ENCODE data around the gene PRDM16.

The PRDM16 gene

DNA sequence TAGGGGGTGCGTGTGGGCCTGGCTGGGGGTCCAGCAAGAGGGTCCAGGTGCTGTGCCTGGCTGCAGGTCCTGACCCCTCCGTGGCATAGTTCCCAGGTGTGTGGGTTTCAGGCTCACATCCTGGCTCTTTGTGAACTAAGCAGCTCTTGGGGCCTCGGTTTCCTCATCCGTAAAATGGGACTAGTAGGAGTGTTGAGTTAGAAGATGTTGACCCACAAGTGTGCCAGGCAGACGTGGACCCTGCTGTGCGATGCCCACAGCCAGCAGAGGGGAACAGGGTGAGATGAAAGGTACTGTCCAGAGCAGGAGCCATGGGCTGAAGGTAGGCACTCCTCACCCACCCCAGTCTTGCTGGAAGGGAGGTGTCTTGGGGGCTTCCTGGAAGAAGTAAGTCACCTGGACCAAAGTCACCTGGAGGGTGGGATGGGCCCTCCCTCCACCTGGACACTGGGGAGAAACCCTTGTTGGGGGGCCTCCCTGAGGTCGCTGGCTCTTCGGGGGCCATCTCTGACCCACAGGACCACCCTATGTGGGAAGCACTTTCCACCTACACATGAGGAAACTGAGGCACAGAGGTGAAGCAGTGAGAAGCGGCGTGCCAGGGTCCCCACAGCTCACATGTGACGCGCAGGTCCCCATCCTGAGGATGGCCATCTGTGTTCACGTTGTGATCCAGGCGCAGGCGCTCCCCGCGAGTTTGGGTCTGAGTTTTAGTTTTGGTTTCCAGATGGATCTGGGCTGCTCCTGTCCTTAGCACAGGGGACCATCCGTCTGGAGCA lies 386.9 kb downstream of the PRDM16 start:
- in situ Hi-C loops (cut with HindIII; ENCODE audit: low sequenced_read_pairs), result no loop called here

- in situ Hi-C loops (cut with HindIII; ENCODE audit: low sequenced_read_pairs), result no loop called here
Observed at GRCh38 chr1:3456449-3456963, 387.5 kb downstream of the PRDM16 start.

DNA sequence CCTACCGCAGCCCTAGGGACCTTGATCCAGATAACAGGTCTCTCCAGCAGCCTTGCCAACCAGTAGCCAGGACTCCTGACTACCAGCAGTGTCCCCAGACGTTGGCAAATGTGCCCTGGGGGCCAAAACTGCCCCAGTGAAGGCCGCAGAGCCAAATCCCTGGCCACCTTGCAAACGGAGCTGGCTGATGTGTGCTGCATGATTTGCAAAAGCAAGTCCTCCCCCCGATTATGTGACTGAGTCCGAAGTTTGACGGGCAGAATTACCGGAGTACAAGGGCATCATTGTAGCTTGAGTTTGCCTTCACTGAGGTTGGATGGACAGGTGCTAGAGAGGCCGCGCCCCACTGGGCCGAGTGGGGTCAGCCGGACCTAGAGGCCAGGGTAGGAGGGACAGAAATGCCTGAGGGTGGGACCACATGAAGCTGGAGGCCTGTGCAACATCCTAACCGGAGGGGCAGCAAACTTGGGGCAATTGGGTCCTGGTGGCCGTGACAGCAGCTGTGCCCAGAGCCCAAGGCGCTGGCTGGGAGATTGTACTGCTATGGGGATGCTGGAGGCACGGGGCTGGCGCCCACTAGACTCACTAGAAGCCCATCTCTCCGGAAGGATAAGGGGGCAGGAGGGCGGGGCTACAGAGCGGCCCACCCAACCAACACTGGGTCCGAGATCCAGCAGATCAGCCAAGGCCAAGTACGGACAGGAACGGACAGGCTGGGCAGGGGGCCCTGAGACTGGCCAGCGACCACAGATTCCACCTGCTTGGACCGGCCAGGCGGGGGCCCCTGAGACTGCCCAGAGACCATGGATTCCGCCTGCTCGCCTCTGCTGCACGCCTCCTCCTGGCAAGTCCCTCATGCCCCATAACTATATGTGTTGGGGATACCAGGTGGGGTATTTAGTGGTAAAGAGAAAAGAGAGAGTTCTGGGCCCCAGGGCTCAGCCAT lies 388.2 kb downstream of the PRDM16 start:
- in situ Hi-C loops (cut with HindIII; ENCODE audit: low sequenced_read_pairs), result no loop called here

DNA sequence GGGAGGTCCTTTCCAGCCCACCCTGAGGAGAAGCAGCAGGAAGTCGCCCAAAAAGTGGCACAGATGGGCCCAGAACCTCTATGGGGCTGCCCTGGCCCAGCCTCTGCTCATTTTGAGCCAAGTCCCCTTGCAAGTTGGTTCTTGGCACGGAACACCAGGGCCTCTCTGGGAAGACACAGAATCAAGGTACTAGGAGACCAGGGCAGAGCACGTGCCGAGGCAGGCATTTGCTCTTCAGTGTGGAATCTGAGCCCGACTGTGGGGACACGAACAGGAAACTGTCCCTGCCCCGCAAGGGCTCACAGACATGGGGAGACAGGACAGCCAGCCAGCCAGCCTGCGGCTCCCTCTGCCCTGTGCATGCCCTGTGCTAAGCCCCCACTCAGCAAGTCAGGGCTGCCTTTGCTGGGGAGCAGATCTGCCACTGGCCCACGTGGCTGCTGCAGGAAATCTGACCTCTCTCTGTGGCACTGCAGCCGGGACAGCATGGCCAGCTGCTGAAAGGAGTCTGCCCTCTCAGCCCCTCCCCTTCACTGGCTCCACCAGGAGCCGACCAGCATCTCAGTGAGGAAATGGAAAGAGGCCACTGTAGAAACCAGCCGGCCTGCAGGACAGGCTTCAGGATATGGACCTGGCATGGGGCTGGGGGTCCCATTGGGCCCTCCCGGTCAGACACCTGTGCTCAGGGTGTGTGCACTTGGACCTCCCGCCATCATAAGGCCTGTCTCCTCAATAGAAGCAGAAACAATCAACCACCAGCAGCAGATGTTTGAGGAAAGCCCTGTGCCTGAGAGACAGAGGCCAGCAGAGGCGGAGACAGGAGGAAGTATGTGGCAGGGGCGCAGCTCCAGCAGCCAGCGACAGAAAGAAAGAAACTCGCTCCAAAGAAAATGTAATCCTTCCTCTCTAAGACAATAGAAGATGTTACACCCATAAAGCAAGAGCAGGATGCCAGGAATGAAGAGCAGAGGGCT lies 389.2 kb downstream of the PRDM16 start:
- in situ Hi-C loops (cut with HindIII; ENCODE audit: low sequenced_read_pairs), result no loop called here

GRCh38 chr1:3459051-3459908 lies 390.3 kb downstream of the PRDM16 start:
- in situ Hi-C loops (cut with HindIII; ENCODE audit: low sequenced_read_pairs), result no loop called here

GRCh38 chr1:3459940-3460671 lies 391.1 kb downstream of the PRDM16 start:
- in situ Hi-C loops (cut with HindIII; ENCODE audit: low sequenced_read_pairs), result no loop called here

- in situ Hi-C loops (cut with HindIII; ENCODE audit: low sequenced_read_pairs), result no loop called here
Observed at GRCh38 chr1:3460672-3461131, 391.7 kb downstream of the PRDM16 start.

DNA sequence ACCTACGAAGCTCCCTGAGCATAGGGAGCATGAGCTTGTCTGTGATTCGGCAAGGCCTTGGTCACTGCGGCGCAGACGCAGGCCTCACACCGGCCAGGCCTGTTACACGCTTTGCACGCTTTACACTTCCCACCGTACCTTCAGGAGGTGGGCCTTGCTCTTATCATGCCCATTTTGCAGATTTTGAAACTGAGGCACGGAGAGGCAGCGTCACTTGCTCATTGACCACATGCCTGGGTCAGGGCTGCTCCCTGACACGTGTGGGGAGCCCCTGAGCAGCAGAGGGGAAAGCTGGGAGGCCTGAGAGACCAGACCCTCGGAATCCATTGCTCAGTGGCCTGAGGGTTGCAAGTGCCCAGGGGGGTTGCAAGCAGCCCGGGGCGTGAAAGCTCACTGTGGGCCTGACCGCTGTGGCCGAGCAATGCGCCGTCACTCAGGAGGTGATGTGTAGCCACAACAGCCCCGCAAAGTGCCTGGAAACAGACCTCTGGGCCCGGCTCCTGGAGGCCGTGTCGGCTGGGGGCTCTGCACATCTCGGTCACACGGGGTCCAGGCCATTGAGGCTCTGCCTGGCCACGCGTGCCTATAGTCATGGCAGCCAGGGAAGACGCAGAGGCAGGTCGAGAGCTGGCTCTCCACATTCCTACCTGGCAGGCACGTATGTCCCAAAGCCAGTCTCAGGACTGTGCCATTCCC lies 392.4 kb downstream of the PRDM16 start:
- in situ Hi-C loops (cut with HindIII; ENCODE audit: low sequenced_read_pairs), result no loop called here

- in situ Hi-C loops (cut with HindIII; ENCODE audit: low sequenced_read_pairs), result no loop called here
Observed at GRCh38 chr1:3461934-3462275, 392.9 kb downstream of the PRDM16 start.

DNA sequence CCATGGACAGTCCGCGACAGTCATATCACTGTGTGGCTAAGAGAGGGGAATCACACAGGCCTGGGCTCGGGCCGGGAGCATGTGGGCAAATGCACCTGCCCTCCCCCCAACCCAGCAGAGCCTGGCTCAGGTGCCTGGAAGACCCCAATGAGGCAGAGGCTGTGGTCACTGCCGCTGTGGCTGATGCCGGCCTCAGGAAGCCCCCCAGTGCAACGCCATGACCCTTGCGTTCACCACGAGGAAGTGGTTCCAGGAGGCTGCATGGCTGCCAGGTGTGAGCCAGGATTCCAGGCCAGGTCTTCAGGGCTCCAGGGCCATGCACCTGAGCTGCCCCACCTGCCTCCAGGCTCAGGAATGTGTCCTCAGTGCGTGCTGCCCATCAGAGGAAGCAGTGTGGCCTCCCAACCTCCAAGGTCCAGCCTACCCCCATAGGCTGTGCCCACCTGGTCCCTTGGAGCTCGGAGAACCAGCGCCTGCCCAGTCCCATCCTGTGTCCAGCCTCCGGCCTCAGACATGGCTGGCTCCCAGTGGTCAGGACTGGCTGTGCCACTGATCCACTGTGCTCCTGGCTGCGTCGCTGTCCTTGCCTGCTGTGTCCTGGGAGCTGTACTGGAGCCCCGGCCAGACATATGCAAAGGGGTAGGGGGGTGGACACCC lies 393.5 kb downstream of the PRDM16 start:
- in situ Hi-C loops (cut with HindIII; ENCODE audit: low sequenced_read_pairs), result no loop called here

- in situ Hi-C loops (cut with HindIII; ENCODE audit: low sequenced_read_pairs), result no loop called here
Observed at GRCh38 chr1:3463013-3463385, 394.0 kb downstream of the PRDM16 start.

DNA sequence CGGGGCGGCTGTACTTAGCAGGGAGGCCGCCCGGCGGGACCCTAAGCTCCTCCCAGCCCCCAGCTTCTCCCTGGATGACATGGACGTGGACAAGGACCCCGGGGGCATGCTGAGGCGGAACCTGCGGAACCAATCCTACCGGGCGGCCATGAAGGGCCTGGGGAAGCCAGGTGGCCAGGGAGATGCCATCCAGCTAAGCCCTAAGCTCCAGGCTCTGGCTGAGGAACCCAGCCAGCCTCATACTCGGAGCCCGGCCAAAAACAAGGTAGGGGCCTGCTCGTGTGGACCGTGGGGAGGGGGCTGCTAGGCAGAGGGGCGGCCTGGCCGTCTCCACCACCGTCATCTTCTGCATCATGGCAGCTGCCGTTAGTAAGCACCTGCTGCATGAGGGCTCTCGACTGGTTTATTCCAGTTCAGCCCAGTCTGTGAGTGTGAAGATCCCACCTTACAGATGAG lies 394.4 kb downstream of the PRDM16 start:
- in situ Hi-C loops (cut with HindIII; ENCODE audit: low sequenced_read_pairs), result no loop called here

GRCh38 chr1:3463891-3464648 lies 395.1 kb downstream of the PRDM16 start:
- in situ Hi-C loops (cut with HindIII; ENCODE audit: low sequenced_read_pairs), result no loop called here

DNA sequence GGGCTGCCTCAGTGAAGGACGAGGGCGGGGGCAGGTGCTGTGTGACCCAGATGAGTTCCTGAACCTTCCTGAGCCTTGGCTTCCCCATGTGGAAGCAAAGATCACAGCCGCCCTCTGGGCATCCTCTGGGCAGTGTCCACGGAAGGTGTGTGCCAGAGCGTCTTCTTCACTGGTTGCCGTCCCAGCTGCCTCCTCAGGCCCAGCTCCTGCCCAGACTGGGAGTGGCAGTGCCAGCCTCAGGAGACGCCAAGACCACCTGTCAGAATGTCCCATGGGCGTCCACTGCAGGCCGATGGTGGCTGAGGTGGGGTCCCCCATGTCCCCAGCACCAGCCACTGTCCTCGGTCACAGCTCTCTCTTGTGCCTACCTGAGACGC lies 395.6 kb downstream of the PRDM16 start:
- in situ Hi-C loops (cut with HindIII; ENCODE audit: low sequenced_read_pairs), result no loop called here

GRCh38 chr1:3465091-3465934 lies 396.3 kb downstream of the PRDM16 start:
- in situ Hi-C loops (cut with HindIII; ENCODE audit: low sequenced_read_pairs), result no loop called here

GRCh38 chr1:3465935-3466321 lies 396.9 kb downstream of the PRDM16 start:
- in situ Hi-C loops (cut with HindIII; ENCODE audit: low sequenced_read_pairs), result no loop called here
